ENCODE results near the gene TYMS.

TYMS gene

DNA sequence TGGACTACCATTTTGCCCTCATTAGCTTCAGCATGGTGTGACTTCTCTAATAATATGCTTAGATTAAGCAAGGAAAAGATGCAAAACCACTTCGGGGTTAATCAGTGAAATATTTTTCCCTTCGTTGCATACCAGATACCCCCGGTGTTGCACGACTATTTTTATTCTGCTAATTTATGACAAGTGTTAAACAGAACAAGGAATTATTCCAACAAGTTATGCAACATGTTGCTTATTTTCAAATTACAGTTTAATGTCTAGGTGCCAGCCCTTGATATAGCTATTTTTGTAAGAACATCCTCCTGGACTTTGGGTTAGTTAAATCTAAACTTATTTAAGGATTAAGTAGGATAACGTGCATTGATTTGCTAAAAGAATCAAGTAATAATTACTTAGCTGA is 16.3 kb downstream of the TYMS start:
- no peak overlapping the region for H3K4me3 ChIP-seq (ENCODE audit: control insufficient read depth, low read depth, low read length)
- TF ChIP-seq CTCF (conservative IDR thresholded peaks at IDR 0.05; ENCODE audit: control insufficient read depth, insufficient read depth, low read depth, low read length), result no peak
- no peak for DNase-seq (ENCODE audit: low read depth)

GRCh38 chr18:675307-675706 is 17.9 kb downstream of the TYMS start:
- TF ChIP-seq CTCF (conservative IDR thresholded peaks at IDR 0.05; ENCODE audit: control insufficient read depth, insufficient read depth, low read depth, low read length), result no peak
- H3K4me3 ChIP-seq (ENCODE audit: control insufficient read depth, low read depth, low read length), result no peak overlapping the region
- no peak for DNase-seq (ENCODE audit: low read depth)

- no peak for TF ChIP-seq CTCF (conservative IDR thresholded peaks at IDR 0.05; ENCODE audit: control insufficient read depth, insufficient read depth, low read depth, low read length)
- no peak for DNase-seq (ENCODE audit: low read depth)
- no peak overlapping the region for H3K4me3 ChIP-seq (ENCODE audit: control insufficient read depth, low read depth, low read length)
Measured at GRCh38 chr18:676069-676468, 18.6 kb downstream of the TYMS start.

DNA sequence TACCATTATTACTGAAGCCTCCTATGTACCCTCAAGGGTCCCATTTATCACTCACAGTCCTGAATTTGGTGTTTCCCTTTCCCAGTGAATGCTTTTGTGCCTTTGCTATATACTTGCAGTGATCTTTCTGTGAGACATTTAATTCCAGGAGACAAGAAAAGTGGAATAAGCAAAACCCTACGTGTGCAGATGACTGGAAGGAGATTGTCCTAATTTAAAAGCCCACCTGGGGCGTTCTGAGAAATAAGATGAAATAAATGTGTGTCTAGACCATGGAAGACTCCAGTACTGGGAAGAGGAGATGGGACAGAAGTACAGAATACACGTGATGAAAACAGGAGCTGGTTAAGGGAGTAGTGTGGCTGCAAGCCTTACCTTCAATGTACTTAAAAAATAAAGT is 19.3 kb downstream of the TYMS start:
- no peak for DNase-seq (ENCODE audit: low read depth)
- no peak overlapping the region for H3K4me3 ChIP-seq (ENCODE audit: control insufficient read depth, low read depth, low read length)
- no peak for TF ChIP-seq CTCF (conservative IDR thresholded peaks at IDR 0.05; ENCODE audit: control insufficient read depth, insufficient read depth, low read depth, low read length)

- no peak for DNase-seq (ENCODE audit: low read depth)
- TF ChIP-seq CTCF (conservative IDR thresholded peaks at IDR 0.05; ENCODE audit: control insufficient read depth, insufficient read depth, low read depth, low read length), result no peak
- no peak overlapping the region for H3K4me3 ChIP-seq (ENCODE audit: control insufficient read depth, low read depth, low read length)
Measured at GRCh38 chr18:677145-677544, 19.7 kb downstream of the TYMS start.

DNA sequence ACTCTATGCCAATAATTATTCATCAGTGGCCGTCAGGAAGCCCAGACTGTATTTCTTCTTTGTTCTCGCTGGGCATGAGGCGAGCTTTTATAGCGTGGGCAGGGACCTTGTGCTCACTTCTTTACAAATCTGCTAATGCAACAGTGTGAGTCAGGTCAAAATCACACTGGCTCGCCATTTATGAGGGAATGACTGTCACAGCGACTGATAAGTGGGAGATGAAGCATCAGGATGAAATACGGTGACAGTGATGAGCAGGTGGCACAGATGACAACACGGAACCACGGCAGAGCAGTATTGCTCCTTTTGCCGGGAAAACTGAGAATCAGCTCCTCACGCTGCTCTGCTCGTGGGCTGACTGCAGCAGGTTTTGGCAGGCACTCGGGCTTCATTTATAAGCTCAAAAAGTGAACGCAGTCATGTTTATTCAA is 20.5 kb downstream of the TYMS start:
- no peak overlapping the region for H3K4me3 ChIP-seq (ENCODE audit: control insufficient read depth, low read depth, low read length)
- no peak for TF ChIP-seq CTCF (conservative IDR thresholded peaks at IDR 0.05; ENCODE audit: control insufficient read depth, insufficient read depth, low read depth, low read length)
- DNase-seq (ENCODE audit: low read depth), result peak; percentile 41

GRCh38 chr18:678482-679182 is 21.2 kb downstream of the TYMS start:
- no peak overlapping the region for H3K4me3 ChIP-seq (ENCODE audit: control insufficient read depth, low read depth, low read length)
- no peak for TF ChIP-seq CTCF (conservative IDR thresholded peaks at IDR 0.05; ENCODE audit: control insufficient read depth, insufficient read depth, low read depth, low read length)
- DNase-seq (ENCODE audit: low read depth), result no peak
